B cell (primary cell): ENCODE results near the gene PTPN4. TPM values are rescaled to one million over a fixed set of nuclear protein-coding genes. Genes with fewer than 3 reads are reported as not detected.

Source experiments
- ATAC-seq: fragments of 200-7000 bp; cut with Tn5 transposase; one replicate; pipeline ENCODE4 v1.10.0; 2021; ENCODE audit warnings: low read depth, mild to moderate bottlenecking, moderate number of reproducible peaks, moderate library complexity
- CTCF ChIA-PET: fragments of 350-600 bp; sonication (Branson Sonifier 250); formaldehyde crosslinking; loops from one replicate; lab custom pipeline; 2021; ENCODE audit warnings: antibody characterized with exemption, inconsistent platforms; lab: Charles Lee
- POLR2A ChIA-PET: fragments of 350-600 bp; sonication (Branson Sonifier 250); formaldehyde crosslinking; loops from one replicate; lab custom pipeline; 2021; ENCODE audit warnings: antibody characterized with exemption; lab: Charles Lee
- DNase-seq: peaks from one replicate; pipeline ENCODE4 v3.0.0; 2013
- H2AFZ ChIP-seq: 2 replicates; pipeline ENCODE4 v1.6.1; 2012; ENCODE audit warnings: mild to moderate bottlenecking, low read depth, low read length; ENCODE audit not compliant: insufficient read depth, poor library complexity, severe bottlenecking
- H3K27ac ChIP-seq, 2 donors: 1 replicate in 1 of 2; 2 replicates in 1 of 2; pipeline ENCODE4 v1.5.1; 2012 to 2013; ENCODE audit warnings: low read length in 2 of 2, mild to moderate bottlenecking in 2 of 2, moderate library complexity in 1 of 2
- H3K27me3 ChIP-seq, 4 experiments: fragments of 200-600 bp in 1 of 4; sonication (generic) in 1 of 4; replicated peaks in 1 of 4; 1 replicate in 2 of 4; 2 replicates in 2 of 4; pipeline versions ENCODE4 v1.6.1 to v1.7.0; 2013 to 2016; ENCODE audit warnings: low read length in 3 of 4, mild to moderate bottlenecking in 2 of 4, mixed read lengths in 1 of 4, moderate library complexity in 1 of 4; ENCODE audit not compliant: insufficient read depth in 4 of 4, control insufficient read depth in 3 of 4; ENCODE audit errors: control extremely low read depth in 1 of 4
- H3K36me3 ChIP-seq, 2 experiments: replicated peaks in 1 of 2; 1 replicate in 1 of 2; 2 replicates in 1 of 2; pipeline versions ENCODE4 v1.6.1 to v1.7.1; 2013; ENCODE audit warnings: low read length in 1 of 2; ENCODE audit not compliant: insufficient read depth in 2 of 2, control insufficient read depth in 1 of 2; ENCODE audit errors: control extremely low read depth in 1 of 2, extremely low read depth in 1 of 2
- H3K4me1 ChIP-seq, 2 donors: fragments of 200-600 bp in 1 of 2; sonication (generic) in 1 of 2; 1 replicate in 1 of 2; 2 replicates in 1 of 2; pipeline versions ENCODE4 v1.5.1 to v1.6.1; 2013 to 2017; ENCODE audit warnings: low read length in 2 of 2; ENCODE audit not compliant: control insufficient read depth in 2 of 2, insufficient read depth in 2 of 2
- H3K4me2 ChIP-seq: replicated peaks from 2 replicates; pipeline ENCODE3; 2012; ENCODE audit warnings: mild to moderate bottlenecking, low read depth, low read length; ENCODE audit not compliant: poor library complexity, severe bottlenecking
- H3K4me3 ChIP-seq, 5 experiments: fragments of 200-600 bp in 1 of 5; sonication (generic) in 1 of 5; 1 replicate in 3 of 5; 2 replicates in 2 of 5; pipeline versions ENCODE4 v1.5.1 to v1.7.0; 2011 to 2016; ENCODE audit warnings: low read length in 4 of 5, mild to moderate bottlenecking in 4 of 5, low read depth in 2 of 5, control low read depth in 1 of 5, moderate library complexity in 1 of 5; ENCODE audit not compliant: insufficient read depth in 1 of 5; ENCODE audit errors: control extremely low read depth in 1 of 5, extremely low read depth in 1 of 5
- H3K79me2 ChIP-seq: fragments of 200-600 bp; sonication (generic); one replicate; pipeline ENCODE4 v1.6.0; 2016; ENCODE audit warnings: low read length; ENCODE audit not compliant: control insufficient read depth, insufficient read depth
- H3K9ac ChIP-seq: fragments of 200-600 bp; sonication (generic); 2 replicates; pipeline ENCODE4 v1.6.1; 2017; ENCODE audit warnings: mild to moderate bottlenecking, low read length, moderate library complexity
- H3K9me3 ChIP-seq, 3 donors: one replicate each; pipeline versions ENCODE4 v1.6.1 to v1.7.1; 2013; ENCODE audit warnings: low read length in 2 of 3; ENCODE audit not compliant: control insufficient read depth in 2 of 3, insufficient read depth in 1 of 3; ENCODE audit errors: control extremely low read depth in 1 of 3
- H4K20me1 ChIP-seq: 2 replicates; pipeline ENCODE4 v1.6.0; 2012; ENCODE audit warnings: mild to moderate bottlenecking, low read length; ENCODE audit not compliant: insufficient read depth, control insufficient read depth, poor library complexity, severe bottlenecking
- H3K27ac Mint-ChIP-seq: one replicate; pipeline ENCODE4 v1.8.0; 2021; ENCODE audit warnings: mixed read lengths
- H3K27me3 Mint-ChIP-seq: one replicate; pipeline ENCODE4 v1.8.0; 2021; ENCODE audit warnings: mixed read lengths
- H3K4me1 Mint-ChIP-seq: one replicate; pipeline ENCODE4 v1.8.0; 2021; ENCODE audit warnings: mixed read lengths
- H3K4me3 Mint-ChIP-seq: one replicate; pipeline ENCODE4 v1.8.0; 2021; ENCODE audit warnings: mixed read lengths
- H3K9me3 Mint-ChIP-seq: one replicate; pipeline ENCODE4 v1.8.0; 2022; ENCODE audit warnings: mixed read lengths; ENCODE audit not compliant: insufficient read depth
- CTCF ChIP-seq: fragments of 200-600 bp; IDR thresholded peaks from one replicate; pipeline ENCODE4 v1.8.0; 2022; ENCODE audit warnings: antibody characterized with exemption, mild to moderate bottlenecking
- EZH2 ChIP-seq: IDR thresholded peaks from 2 replicates; pipeline ENCODE4 v1.6.1; 2012; ENCODE audit warnings: borderline replicate concordance, low read depth, mild to moderate bottlenecking, moderate library complexity, low read length; ENCODE audit not compliant: insufficient read depth, poor library complexity, severe bottlenecking
- WGBS: methylation state at CpG from one replicate; pipeline ENCODE4 v1.1.5; 2013; ENCODE audit warnings: missing lambda C conversion rate; ENCODE audit not compliant: insufficient coverage; 5-methylcytosine and 5-hydroxymethylcytosine counted together
- intact Hi-C: fragments of 100-400 bp; cut with micrococcal nuclease; formaldehyde crosslinking; loops from one replicate; pipeline ENCODE4 v1.10.0; 2022
- polyA plus RNA-seq: library from polyadenylated mRNA; depleted of rRNA; stranded (reverse); fragments of >200 nt; gene quantifications from 2 replicates; pipeline ENCODE4 v1.2.3, GENCODE V29; 2012
- total RNA-seq, 2 donors: library from RNA; stranded (reverse); fragments of 120-200 nt in 1 of 2; gene quantifications; 1 replicate in 1 of 2; 2 replicates in 1 of 2; pipeline versions ENCODE4 v1.2.3 to v1.2.4, GENCODE V29; 2013 to 2022

The PTPN4 gene
- total and polyA plus RNA-seq, 2 donors (not counting 1 experiment from before 2014, with no cell fraction given), result 12.6 to 54.8 TPM

GRCh38 chr2:119852214-119852613 is 92.5 kb downstream of the PTPN4 start:
- no peak overlapping the region for H3K4me3 ChIP-seq
- no peaks in the 10 kb centered on the region for H3K27me3 Mint-ChIP-seq
- no peaks in the 10 kb centered on the region for H3K36me3 ChIP-seq
- no peak overlapping the region for H3K9ac ChIP-seq
- no peaks in the 10 kb centered on the region for H3K27me3 ChIP-seq
- H3K27ac ChIP-seq, result no peak overlapping the region
- ChIA-PET CTCF (no interaction called here), POLR2A (no interaction called here)
- H3K4me1 ChIP-seq, result no peaks in the 10 kb centered on the region
- ATAC-seq, result no peak
- 100% methylated on average over 2 of the region's 6 CpGs for WGBS
- H3K27ac Mint-ChIP-seq, result no peak overlapping the region
- intact Hi-C loops, result no loop called here
- no peak overlapping the region for H3K4me3 Mint-ChIP-seq
- H3K4me1 Mint-ChIP-seq, result peaks cover 18% of the 10 kb centered on the region
- TF ChIP-seq EZH2, result no peak
- TF ChIP-seq CTCF, result no peak
- no peak overlapping the region for H2AFZ ChIP-seq
- H3K9me3 ChIP-seq, result peaks cover 0 to 29% (median 26%) of the 10 kb centered on the region in 3 donors
- peaks cover 8% of the 10 kb centered on the region for H3K9me3 Mint-ChIP-seq
- no peak for DNase-seq
- H4K20me1 ChIP-seq, result peaks cover 28% of the 10 kb centered on the region
- H3K79me2 ChIP-seq, result peaks cover 55% of the 10 kb centered on the region
- H3K4me2 ChIP-seq, result no peak overlapping the region

- no peak overlapping the region for H3K27ac ChIP-seq
- intact Hi-C loops, result no loop called here
- no peak overlapping the region for H3K9ac ChIP-seq
- TF ChIP-seq EZH2 (no peak), CTCF (no peak)
- H4K20me1 ChIP-seq, result peaks cover 28% of the 10 kb centered on the region
- CTCF ChIA-PET, result no interaction called here
- H3K36me3 ChIP-seq, result no peaks in the 10 kb centered on the region
- POLR2A ChIA-PET, result no interaction called here
- peaks cover 54% of the 10 kb centered on the region for H3K79me2 ChIP-seq
- no peak overlapping the region for H2AFZ ChIP-seq
- WGBS, result 98% methylated on average over 5 of the region's 8 CpGs
- peaks cover 0 to 26% (median 22%) of the 10 kb centered on the region in 3 donors for H3K9me3 ChIP-seq
- no peak overlapping the region for H3K4me3 ChIP-seq
- peaks cover 8% of the 10 kb centered on the region for H3K9me3 Mint-ChIP-seq
- DNase-seq, result no peak
- H3K27ac Mint-ChIP-seq, result no peak overlapping the region
- H3K4me3 Mint-ChIP-seq, result no peak overlapping the region
- H3K27me3 ChIP-seq, result no peaks in the 10 kb centered on the region
- peaks cover 16% of the 10 kb centered on the region for H3K4me1 Mint-ChIP-seq
- H3K4me1 ChIP-seq, result no peaks in the 10 kb centered on the region
- no peaks in the 10 kb centered on the region for H3K27me3 Mint-ChIP-seq
- ATAC-seq, result no peak
- H3K4me2 ChIP-seq, result no peak overlapping the region
Observed at GRCh38 chr2:119853777-119854399, 94.2 kb downstream of the PTPN4 start.
